Measurements from ENCODE around the gene STYXL1.
"Not testable (repeated sequence)": the region's sequence is repeated elsewhere in the genome, so short reads cannot be mapped to it uniquely, and the experiment has no call there.

The STYXL1 gene

DNA sequence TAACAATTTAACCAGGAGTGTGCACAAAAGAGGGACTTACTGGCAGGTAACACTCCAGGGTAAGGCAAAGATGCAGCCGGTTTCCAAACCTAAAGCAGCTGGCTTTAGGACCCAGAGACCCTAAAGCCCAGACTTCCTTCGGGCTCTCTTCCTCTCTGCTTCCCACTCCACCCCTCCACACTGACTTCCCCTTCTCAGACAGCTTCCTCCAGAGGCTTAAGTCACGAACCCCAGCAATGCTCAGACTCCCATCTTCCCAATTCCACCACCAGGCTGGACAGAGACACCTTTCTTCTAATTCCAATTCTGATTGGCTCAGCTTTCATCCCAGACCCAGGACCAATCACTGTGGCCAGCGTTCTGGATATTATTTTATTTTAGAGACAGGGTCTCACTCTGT, 24.8 kb downstream of the STYXL1 start:
- no peak for DNase-seq (ENCODE audit: low read depth, low spot score)
- no peak overlapping the region for H3K4me3 ChIP-seq (ENCODE audit: low read depth, low read length)
- TF ChIP-seq, protein P1, sequence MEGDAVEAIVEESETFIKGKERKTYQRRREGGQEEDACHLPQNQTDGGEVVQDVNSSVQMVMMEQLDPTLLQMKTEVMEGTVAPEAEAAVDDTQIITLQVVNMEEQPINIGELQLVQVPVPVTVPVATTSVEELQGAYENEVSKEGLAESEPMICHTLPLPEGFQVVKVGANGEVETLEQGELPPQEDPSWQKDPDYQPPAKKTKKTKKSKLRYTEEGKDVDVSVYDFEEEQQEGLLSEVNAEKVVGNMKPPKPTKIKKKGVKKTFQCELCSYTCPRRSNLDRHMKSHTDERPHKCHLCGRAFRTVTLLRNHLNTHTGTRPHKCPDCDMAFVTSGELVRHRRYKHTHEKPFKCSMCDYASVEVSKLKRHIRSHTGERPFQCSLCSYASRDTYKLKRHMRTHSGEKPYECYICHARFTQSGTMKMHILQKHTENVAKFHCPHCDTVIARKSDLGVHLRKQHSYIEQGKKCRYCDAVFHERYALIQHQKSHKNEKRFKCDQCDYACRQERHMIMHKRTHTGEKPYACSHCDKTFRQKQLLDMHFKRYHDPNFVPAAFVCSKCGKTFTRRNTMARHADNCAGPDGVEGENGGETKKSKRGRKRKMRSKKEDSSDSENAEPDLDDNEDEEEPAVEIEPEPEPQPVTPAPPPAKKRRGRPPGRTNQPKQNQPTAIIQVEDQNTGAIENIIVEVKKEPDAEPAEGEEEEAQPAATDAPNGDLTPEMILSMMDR (IDR thresholded peaks at IDR 0.05; ENCODE audit: low read depth, low read length): no peak
- in situ Hi-C loops (cut with HindIII; ENCODE audit: low sequenced_read_pairs): no loop called here

DNA sequence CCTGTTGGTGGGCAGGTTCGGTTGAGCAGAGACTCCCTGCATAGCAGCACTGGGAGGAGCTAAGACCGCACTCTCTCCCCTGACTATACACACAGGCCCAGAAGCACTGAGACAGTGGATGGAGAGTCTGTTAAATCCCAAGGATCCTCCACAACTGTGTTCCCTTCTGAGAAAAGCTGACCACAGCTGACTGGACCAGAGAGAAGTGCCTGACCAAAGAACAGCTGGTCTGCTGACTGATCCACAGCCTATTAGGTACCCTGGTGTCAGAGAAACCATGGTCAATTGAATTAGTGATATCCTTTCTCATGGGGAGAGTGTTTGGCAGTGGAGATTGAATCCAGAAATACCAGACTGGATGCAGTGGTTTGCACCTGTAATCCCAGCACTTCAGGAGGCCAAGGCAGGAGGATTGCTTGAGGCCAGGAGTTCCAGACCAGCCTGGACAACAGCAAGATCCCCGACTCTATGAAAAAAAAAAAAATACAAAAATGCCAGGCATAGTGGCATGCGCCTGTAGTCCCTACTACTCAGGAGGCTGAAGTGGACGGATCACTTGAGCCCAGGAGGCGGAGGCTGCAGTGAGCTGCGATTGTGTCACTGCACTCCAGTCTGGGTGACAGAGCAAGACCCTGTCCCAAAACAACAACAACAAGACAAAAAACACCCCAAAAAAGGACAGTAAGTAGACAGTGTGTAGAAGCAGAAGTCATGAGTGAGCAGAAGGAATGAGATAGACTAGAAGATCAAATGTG, 25.6 kb downstream of the STYXL1 start:
- TF ChIP-seq, protein P1 (IDR thresholded peaks at IDR 0.05; ENCODE audit: low read depth, low read length): no peak
- in situ Hi-C loops (cut with HindIII; ENCODE audit: low sequenced_read_pairs): no loop called here
- H3K4me3 ChIP-seq (ENCODE audit: low read depth, low read length): no peak overlapping the region
- DNase-seq (ENCODE audit: low read depth, low spot score): no peak

DNA sequence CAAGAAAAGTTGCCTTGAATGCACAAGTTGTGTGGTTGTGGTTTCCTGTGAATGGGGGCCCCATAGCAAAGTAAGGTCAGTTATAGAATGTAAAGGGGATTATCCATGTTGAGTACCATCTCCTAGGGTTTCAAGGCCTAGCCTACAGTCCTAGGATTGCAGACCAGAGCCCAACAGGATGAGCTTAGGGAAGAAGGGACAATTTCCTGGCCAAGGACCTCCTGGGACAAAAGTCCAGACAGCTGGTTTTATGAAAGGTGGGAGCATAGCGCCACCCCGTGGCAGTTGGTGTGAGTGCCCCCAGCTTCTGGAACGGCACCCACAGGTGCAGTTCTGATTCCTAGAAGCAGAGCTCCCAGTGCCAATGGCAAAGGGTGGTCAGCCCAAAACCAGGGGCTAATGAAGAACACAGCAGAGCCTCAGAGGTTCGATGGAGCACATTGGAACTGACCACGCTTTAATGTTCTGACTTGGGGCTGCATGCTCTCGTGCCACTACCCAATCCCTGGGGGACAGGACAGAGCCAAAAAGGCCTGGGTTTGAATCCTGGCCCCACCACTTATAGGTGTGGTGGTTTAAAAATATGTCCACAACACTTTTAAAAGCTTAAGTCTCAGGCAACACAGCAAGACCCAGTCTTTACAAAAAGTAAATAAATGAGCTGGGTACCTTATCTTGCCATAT, 27.6 kb downstream of the STYXL1 start:
- TF ChIP-seq, protein P1 (IDR thresholded peaks at IDR 0.05; ENCODE audit: low read depth, low read length): peak; percentile 90
- DNase-seq (ENCODE audit: low read depth, low spot score): peak; percentile 51

DNA sequence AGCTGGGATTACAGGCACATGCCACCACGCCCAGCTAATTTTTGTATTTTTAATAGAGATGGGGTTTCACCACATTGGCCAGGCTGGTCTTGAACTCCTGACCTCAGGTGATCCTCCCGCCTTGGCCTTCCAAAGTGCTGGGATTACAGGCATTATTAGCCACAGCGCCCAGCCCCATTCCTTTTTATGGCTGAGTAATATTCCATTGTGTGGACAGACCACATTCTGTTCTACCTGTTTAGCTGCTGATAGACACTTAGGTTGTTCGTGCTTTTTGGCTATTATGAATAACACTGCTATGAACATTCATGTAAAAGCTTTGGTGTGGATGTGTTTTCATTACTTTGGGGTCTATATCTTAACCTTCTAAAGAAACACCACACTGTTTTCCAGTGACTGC, 29.3 kb downstream of the STYXL1 start:
- H3K4me3 ChIP-seq (ENCODE audit: low read depth, low read length); in situ Hi-C loops (cut with HindIII; ENCODE audit: low sequenced_read_pairs); DNase-seq (ENCODE audit: low read depth, low spot score): not testable (repeated sequence)

More for the DNA sequence above, 27.6 kb downstream of the STYXL1 start:
- no peak overlapping the region for H3K4me3 ChIP-seq (ENCODE audit: low read depth, low read length)
- in situ Hi-C loops (cut with HindIII; ENCODE audit: low sequenced_read_pairs): no loop called here

DNA sequence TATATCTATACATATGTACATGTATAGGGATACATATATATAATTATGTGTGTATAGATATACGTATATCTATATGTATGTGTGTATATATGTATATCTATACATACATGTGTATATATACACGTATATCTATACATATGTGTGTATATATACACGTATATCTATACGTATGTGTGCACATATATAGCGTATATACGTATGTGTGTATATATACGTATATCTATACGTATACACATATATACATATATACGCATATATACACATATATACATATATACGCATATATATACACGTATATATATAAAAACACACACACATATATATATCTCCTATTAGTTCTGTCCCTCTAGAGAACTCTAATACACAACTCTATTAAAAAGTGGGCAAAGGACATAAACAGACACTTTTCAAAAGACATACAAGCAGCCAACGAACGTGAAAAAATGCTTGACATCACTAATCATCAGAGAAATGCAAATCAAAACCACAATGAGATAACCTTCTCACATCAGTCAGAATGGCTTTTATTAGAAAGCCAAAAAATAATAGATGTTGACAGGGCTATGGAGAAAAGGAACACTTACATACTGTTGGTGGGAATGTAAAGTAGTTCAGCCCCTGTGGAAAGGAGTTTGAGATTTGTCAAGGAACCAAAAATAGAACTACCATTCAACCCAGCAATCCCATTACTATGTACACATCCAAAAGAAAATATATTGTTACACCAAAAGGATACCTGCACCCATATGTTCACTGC, 31.4 kb downstream of the STYXL1 start:
- no peak for DNase-seq (ENCODE audit: low read depth, low spot score)
- H3K4me3 ChIP-seq (ENCODE audit: low read depth, low read length): no peak overlapping the region
- TF ChIP-seq, protein P1 (IDR thresholded peaks at IDR 0.05; ENCODE audit: low read depth, low read length): no peak
- in situ Hi-C loops (cut with HindIII; ENCODE audit: low sequenced_read_pairs): no loop called here

DNA sequence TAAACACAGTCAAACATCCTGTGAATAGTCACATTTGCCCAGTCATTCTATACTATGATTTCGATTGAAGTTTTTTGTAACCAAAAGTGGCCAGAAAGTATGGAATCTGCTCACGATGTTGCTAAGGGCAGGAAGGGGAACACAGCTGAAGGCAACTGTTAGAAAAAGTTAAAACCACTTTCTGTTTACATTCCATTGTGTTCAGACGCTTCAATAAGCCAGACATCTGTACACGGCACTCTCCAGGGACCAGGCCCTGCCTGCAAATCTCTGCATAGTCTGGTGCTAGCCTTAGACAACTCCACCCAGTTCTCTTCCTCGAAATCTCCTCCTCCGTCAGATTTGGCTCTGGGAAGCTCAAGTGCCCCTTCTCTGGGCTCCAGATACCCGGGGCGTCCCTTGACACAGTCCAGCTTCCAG, 36.3 kb downstream of the STYXL1 start:
- H3K4me3 ChIP-seq (ENCODE audit: low read depth, low read length): no peak overlapping the region
- in situ Hi-C loops (cut with HindIII; ENCODE audit: low sequenced_read_pairs): no loop called here
- TF ChIP-seq, protein P1 (IDR thresholded peaks at IDR 0.05; ENCODE audit: low read depth, low read length): no peak
- peak; percentile 56 for DNase-seq (ENCODE audit: low read depth, low spot score)
